Thyroid gland (tissue), 4 donors: Measurements from ENCODE around the gene CCT8L2. TPM values are rescaled to one million over a fixed set of nuclear protein-coding genes. Genes with fewer than 3 reads are reported as not detected.
"Not testable (repeated sequence)": the region's sequence is repeated elsewhere in the genome, so short reads cannot be mapped to it uniquely, and the experiment has no call there.

Source experiments
- DNase-seq, 2 donors: peaks; one replicate each; pipeline ENCODE4 v3.0.0-alpha.2; 2019
- H3K27ac ChIP-seq, 3 donors: fragments of 200-600 bp; sonication (generic); 1 replicate in 2 of 3; 2 replicates in 1 of 3; pipeline ENCODE4 v1.5.1; 2016 to 2019; ENCODE audit warnings: mild to moderate bottlenecking in 1 of 3, moderate library complexity in 1 of 3
- H3K27me3 ChIP-seq: fragments of 200-600 bp; sonication (generic); one replicate; pipeline ENCODE4 v1.5.1; 2019
- H3K36me3 ChIP-seq, 2 donors: fragments of 200-600 bp; sonication (generic); one replicate each; pipeline ENCODE4 v1.5.1; 2016 to 2019
- H3K4me1 ChIP-seq, 2 donors: fragments of 200-600 bp; sonication (generic); one replicate each; pipeline ENCODE4 v1.5.1; 2017 to 2019
- H3K4me3 ChIP-seq, 3 donors: fragments of 200-600 bp; sonication (generic); replicated peaks in 1 of 3; 1 replicate in 2 of 3; 2 replicates in 1 of 3; pipeline ENCODE4 v1.5.1; 2016; ENCODE audit warnings: mild to moderate bottlenecking in 1 of 3
- H3K9me3 ChIP-seq: fragments of 200-600 bp; sonication (generic); one replicate; pipeline ENCODE4 v1.5.1; 2017
- POLR2A ChIP-seq, 2 donors: fragments of 450-650 bp; IDR thresholded peaks; one replicate each; pipeline ENCODE4 v1.6.1; 2017; ENCODE audit warnings: antibody characterized with exemption in 2 of 2, mild to moderate bottlenecking in 2 of 2, moderate library complexity in 1 of 2
- WGBS, 2 donors: methylation state at CpG; one replicate each; pipeline ENCODE4 v1.1.5; 2017; 5-methylcytosine and 5-hydroxymethylcytosine counted together
- intact Hi-C: fragments of 100-400 bp; cut with DNase I; formaldehyde crosslinking; loops from one replicate; pipeline ENCODE4 v1.15.1; 2023
- total RNA-seq, 4 donors: library from RNA; depleted of rRNA; stranded (reverse); fragments of >200 nt; gene quantifications; one replicate each; pipeline ENCODE4 v1.2.3, GENCODE V29; 2016
- TF ChIP-seq, protein P1 (sequence below), 6 experiments: fragments of 200-600 bp in 3 of 6; fragments of 450-650 bp in 3 of 6; sonication (generic) in 3 of 6; IDR thresholded peaks; one replicate each; pipeline ENCODE4 v1.5.1; 2016 to 2019; ENCODE audit warnings: antibody characterized with exemption in 6 of 6, mild to moderate bottlenecking in 2 of 6, inconsistent platforms in 1 of 6, moderate library complexity in 1 of 6

CCT8L2 gene
- total RNA-seq, 4 donors from 2014 or later, result not detected

DNA sequence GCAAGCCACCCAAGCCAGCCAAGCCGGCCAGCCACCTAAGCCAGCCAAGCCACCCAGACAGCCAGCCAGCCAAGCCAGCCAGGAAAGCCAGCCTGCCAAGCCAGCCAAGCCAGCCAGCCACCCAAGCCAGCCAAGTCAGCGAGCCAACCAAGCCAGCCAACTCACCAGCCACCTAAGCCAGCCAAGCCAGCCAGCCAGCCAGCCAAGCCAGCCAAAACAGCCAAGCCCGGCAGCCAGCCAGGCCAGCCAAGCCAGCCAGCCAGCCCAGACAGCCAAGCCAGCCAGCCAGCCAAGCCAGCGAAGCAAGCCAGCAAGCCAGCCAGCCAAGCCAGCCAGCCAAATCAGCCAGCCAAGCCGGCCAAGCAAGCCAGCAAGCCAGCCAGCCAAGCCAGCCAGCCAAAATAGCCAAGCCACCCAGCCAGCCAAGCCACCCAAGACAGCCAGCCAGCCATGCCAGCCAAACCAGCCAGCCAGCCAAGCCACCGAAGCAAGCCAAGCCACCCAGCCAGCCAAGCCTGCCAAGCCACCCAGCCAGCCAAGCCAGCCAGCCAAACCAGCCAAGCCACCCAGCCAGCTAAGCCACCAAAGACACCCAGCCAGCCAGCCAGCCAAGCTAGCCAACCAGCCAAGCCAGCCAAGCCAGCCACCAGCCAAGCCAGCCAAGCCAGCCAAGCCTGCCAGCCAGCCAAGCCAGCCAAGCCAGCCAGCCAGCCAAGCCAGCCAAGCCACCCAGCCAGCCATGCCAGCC lies 27.6 kb downstream of the CCT8L2 start:
- H3K9me3 ChIP-seq, H3K4me3 ChIP-seq, H3K4me1 ChIP-seq, intact Hi-C loops, H3K27ac ChIP-seq, H3K36me3 ChIP-seq, DNase-seq, H3K27me3 ChIP-seq: not testable (repeated sequence)
- WGBS, 2 donors, result no CpG with 5 or more reads among the region's 6 CpGs

DNA sequence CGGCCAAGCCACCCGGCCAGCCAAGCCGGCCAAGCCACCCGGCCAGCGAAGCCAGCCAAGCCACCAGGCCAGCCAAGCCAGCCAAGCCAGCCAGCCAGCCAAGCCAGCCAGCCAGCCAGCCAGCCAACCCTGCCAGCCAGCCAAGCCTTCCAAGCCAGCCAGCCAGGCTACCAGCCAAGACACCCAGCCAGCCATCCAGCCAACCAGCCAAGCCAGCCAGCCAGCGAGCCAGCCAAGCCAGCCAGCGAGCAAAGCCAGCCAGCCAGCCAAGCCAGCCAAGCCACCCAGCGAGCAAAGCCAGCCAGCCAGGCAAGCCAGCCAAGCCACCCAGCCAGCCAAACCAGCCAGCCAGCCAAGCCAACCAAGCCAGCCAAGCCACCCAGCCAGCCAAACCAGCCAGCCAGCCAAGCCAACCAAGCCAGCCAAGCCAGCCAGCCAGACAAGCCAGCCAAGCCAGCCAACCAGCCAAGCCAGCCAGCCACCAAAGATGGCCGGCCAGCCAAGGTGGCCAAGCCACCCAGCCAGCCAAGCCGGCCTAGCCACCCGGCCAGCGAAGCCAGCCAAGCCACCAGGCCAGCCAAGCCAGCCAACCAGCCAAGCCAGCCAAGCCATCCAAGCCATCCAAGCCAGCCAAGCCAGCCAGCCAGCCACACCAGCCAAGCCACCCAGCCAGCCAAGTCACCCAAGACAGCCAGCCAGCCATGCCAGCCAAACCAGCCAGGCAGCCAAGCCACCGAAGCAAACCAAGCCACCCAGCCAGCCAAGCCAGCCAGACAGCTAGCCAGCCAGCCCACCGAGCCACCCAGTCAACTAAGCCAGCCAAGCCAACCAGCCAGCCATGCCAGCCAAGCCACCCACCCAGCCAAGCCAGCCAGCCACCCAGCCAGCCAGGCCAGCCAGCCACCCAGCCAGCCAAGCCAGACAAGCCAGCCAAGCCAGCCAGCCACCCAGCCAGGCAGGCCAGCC lies 28.8 kb downstream of the CCT8L2 start:
- intact Hi-C loops, result no loop called here
- no peaks in the 10 kb centered on the region for H3K4me1 ChIP-seq
- H3K36me3 ChIP-seq, result no peaks in the 10 kb centered on the region
- H3K9me3 ChIP-seq, result no peaks in the 10 kb centered on the region
- H3K4me3 ChIP-seq, result no peak overlapping the region
- no peaks in the 10 kb centered on the region for H3K27me3 ChIP-seq
- no peak for DNase-seq
- H3K27ac ChIP-seq, result no peak overlapping the region
- no peak for TF ChIP-seq POLR2A (IDR thresholded peaks at IDR 0.05)
- TF ChIP-seq, protein P1, sequence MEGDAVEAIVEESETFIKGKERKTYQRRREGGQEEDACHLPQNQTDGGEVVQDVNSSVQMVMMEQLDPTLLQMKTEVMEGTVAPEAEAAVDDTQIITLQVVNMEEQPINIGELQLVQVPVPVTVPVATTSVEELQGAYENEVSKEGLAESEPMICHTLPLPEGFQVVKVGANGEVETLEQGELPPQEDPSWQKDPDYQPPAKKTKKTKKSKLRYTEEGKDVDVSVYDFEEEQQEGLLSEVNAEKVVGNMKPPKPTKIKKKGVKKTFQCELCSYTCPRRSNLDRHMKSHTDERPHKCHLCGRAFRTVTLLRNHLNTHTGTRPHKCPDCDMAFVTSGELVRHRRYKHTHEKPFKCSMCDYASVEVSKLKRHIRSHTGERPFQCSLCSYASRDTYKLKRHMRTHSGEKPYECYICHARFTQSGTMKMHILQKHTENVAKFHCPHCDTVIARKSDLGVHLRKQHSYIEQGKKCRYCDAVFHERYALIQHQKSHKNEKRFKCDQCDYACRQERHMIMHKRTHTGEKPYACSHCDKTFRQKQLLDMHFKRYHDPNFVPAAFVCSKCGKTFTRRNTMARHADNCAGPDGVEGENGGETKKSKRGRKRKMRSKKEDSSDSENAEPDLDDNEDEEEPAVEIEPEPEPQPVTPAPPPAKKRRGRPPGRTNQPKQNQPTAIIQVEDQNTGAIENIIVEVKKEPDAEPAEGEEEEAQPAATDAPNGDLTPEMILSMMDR (IDR thresholded peaks at IDR 0.05), result no peak
- WGBS, 2 donors, result 90 to 100% methylated on average over 1 to 2 of the region's 14 CpGs

DNA sequence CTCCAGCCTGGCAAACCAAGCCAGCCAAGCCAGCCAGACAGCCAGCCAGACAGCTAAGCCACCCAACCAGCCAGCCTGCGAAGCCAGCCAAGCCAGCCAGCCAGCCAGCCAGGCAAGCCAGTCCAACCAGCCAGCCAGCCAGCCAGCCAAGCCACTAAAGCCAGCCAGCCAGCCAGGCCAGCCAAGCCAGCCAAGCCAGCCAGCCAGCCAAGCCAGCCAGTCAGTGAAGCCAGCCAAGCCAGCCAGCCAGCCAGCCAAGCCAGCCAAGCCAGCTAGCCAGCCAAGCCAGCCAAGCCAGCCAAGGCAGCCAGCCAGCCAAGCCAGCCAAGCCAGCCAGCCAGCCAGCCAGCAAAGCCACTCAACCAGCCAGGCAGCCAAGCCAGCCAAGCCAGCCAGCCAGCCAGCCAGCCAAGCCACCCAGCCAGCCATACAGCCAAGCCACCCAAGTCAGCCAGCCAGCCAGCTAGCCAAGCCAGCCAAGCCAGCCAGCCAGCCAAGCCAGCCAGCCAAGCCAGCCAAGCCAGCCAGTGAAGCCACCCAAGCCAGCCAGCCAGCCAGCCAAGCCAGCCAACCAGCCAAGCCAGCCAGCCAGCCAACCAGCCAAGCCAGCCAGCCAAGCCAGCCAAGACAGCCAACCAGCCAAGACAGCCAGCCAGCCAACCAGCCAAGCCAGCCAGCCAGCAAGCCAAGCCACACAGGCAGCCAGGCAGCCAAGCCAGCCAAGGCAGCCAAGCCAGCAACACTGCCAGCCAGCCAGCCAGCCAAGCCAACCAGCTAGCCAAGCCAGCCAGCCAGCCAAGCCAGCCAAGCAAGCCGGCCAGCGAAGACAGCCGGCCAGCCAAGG lies 29.7 kb downstream of the CCT8L2 start:
- intact Hi-C loops, result no loop called here
- H3K27me3 ChIP-seq, result no peaks in the 10 kb centered on the region
- 67 to 79% methylated on average over 1 to 4 of the region's 4 CpGs for WGBS, 2 donors
- H3K4me3 ChIP-seq, result no peak overlapping the region
- H3K4me1 ChIP-seq, result no peaks in the 10 kb centered on the region
- H3K9me3 ChIP-seq, result no peaks in the 10 kb centered on the region
- H3K36me3 ChIP-seq, result no peaks in the 10 kb centered on the region
- no peak overlapping the region for H3K27ac ChIP-seq
- DNase-seq, result no peak
- TF ChIP-seq, protein P1 (IDR thresholded peaks at IDR 0.05), result no peak
- no peak for TF ChIP-seq POLR2A (IDR thresholded peaks at IDR 0.05)

DNA sequence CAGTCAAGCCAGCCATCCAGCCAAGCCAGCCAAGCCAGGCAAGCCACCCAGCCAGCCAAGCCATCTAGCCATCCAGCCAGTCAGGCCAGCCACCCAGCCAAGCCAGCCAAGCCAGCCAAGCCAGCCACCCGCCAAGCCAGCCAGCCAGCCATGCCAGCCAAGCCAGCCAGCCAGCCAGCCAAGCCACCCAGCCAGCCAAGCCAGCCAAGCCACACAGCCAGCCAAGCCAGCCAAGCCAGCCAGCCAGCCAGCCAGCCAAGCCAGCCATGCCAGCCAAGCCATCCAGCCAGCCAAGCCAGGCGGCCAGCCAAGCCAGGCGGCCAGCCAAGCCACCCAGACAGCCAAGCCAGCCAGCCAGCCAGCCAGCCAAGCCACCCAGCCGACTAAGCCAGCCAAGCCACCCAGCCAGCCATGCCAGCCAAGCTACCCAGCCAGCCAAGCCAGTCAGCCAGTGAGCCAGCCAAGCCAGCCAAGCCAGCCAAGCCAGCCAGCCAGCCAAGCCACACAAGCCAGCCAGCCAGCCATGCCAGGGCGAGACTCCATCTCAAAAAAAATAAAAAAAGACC lies 31.4 kb downstream of the CCT8L2 start:
- not testable (repeated sequence) for H3K27me3 ChIP-seq, H3K36me3 ChIP-seq

DNA sequence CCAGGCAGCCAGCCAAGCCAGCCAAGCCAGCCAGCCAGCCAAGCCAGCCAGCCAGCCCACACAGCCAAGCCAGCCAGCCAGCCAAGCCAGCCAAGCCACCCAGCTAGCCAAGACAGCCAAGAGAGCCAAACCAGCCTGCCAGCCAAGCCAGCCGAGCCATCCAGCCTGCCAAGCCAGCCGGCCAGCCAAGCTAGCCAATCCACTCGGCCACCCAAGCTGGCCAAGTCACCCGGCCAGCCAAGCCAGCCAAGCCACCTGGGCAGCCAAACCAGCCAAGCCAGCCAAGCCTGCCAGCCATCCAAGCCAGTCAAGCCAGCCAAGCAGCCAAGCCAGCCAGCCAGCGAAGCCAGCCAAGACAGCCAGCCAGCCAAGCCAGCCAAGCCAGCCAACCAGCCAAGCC lies 32.0 kb downstream of the CCT8L2 start:
- H3K4me1 ChIP-seq, H3K4me3 ChIP-seq, DNase-seq, intact Hi-C loops, H3K36me3 ChIP-seq, H3K9me3 ChIP-seq, H3K27me3 ChIP-seq, H3K27ac ChIP-seq: not testable (repeated sequence)
- 80 to 100% methylated on average over 1 of the region's 5 CpGs for WGBS, 2 donors

More for the DNA sequence above, 31.4 kb downstream of the CCT8L2 start:
- H3K27ac ChIP-seq, DNase-seq, H3K4me1 ChIP-seq, H3K9me3 ChIP-seq, H3K4me3 ChIP-seq, intact Hi-C loops: not testable (repeated sequence)
- 82 to 96% methylated on average over 1 to 3 of the region's 5 CpGs for WGBS, 2 donors

DNA sequence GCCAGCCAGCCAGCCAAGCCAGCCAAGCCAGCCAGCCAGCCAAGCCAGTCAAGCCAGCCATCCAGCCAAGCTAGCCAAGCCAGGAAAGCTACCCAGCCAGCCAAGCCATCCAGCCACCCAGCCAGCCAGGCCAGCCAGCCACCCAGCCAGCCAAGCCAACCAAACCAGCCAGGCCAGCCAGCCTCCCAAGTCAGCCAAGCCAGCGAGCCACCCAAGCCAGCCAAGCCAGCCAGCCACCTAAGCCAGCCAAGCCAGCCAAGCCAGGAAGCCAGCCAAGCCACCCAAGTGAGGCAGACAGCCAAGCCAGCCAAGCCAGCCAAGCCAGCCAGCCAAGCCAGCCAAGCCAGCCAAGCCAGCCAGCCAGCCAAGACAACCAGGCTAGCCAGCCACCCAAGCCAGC lies 32.6 kb downstream of the CCT8L2 start:
- H3K27me3 ChIP-seq, H3K36me3 ChIP-seq, H3K9me3 ChIP-seq, intact Hi-C loops, H3K4me3 ChIP-seq, H3K27ac ChIP-seq, DNase-seq, H3K4me1 ChIP-seq: not testable (repeated sequence)
- no CpG with 5 or more reads among the region's 1 CpG for WGBS, 2 donors
